ENCODE results near the gene DLG2.

- TF ChIP-seq CTCF (IDR thresholded peaks at IDR 0.05) = no peak
- no peak for TF ChIP-seq POLR2A (IDR thresholded peaks at IDR 0.05)
- no peak for TF ChIP-seq POLR2AphosphoS5 (IDR thresholded peaks at IDR 0.05)
These were observed 598.6 kb downstream of the DLG2 start for GRCh38 chr11:85028329-85029101.

Measured in sigmoid colon (tissue), 4 donors.